NCI-H460 (cell line): Measurements from ENCODE around the gene LCA5L. TPM values are rescaled to one million over a fixed set of nuclear protein-coding genes. Genes with fewer than 3 reads are reported as not detected.
"Not testable (repeated sequence)": the region's sequence is repeated elsewhere in the genome, so short reads cannot be mapped to it uniquely, and the experiment has no call there.

Source experiments
- DNase-seq: peaks from one replicate; pipeline ENCODE4 v3.0.0-alpha.2; 2016; ENCODE audit warnings: low read depth; ENCODE audit errors: extremely low read depth
- total RNA-seq: library from RNA; depleted of rRNA; stranded (reverse); fragments of >200 nt; shearing (Covaris generic); gene quantifications from 2 replicates; pipeline ENCODE4 v1.2.3, GENCODE V29; 2014

The LCA5L gene
- total RNA-seq, 1 experiment from 2014 or later, result 3.0 TPM

GRCh38 chr21:39388811-39389155 lies 56.8 kb downstream of the LCA5L start:
- no peak for DNase-seq

GRCh38 chr21:39388038-39388810 lies 57.4 kb downstream of the LCA5L start:
- DNase-seq, result peak; percentile 67

- peak; percentile 55 for DNase-seq
These were observed 58.0 kb downstream of the LCA5L start for GRCh38 chr21:39387461-39388037.

- no peak for DNase-seq
These were observed 58.7 kb downstream of the LCA5L start for GRCh38 chr21:39386899-39387298.

GRCh38 chr21:39386194-39386593 lies 59.4 kb downstream of the LCA5L start:
- no peak for DNase-seq

- DNase-seq, result peak; percentile 32
These were observed 60.1 kb downstream of the LCA5L start for GRCh38 chr21:39385299-39386145.

- DNase-seq, result no peak
These were observed 60.8 kb downstream of the LCA5L start for GRCh38 chr21:39384674-39385298.

GRCh38 chr21:39382096-39382495 lies 63.5 kb downstream of the LCA5L start:
- not testable (repeated sequence) for DNase-seq

GRCh38 chr21:39381009-39381408 lies 64.6 kb downstream of the LCA5L start:
- DNase-seq, result no peak

GRCh38 chr21:39379986-39380891 lies 65.3 kb downstream of the LCA5L start:
- DNase-seq, result peak; percentile 81

- no peak for DNase-seq
These were observed 68.0 kb downstream of the LCA5L start for GRCh38 chr21:39377444-39378050.

- no peak for DNase-seq
These were observed 70.1 kb downstream of the LCA5L start for GRCh38 chr21:39375446-39375845.

- DNase-seq, result no peak
These were observed 71.5 kb downstream of the LCA5L start for GRCh38 chr21:39374046-39374445.

- no peak for DNase-seq
These were observed 71.9 kb downstream of the LCA5L start for GRCh38 chr21:39373634-39374033.

GRCh38 chr21:39369896-39370288 lies 75.7 kb downstream of the LCA5L start:
- not testable (repeated sequence) for DNase-seq

- DNase-seq, result no peak
These were observed 77.8 kb downstream of the LCA5L start for GRCh38 chr21:39367783-39368182.

- no peak for DNase-seq
These were observed 79.0 kb downstream of the LCA5L start for GRCh38 chr21:39366563-39366962.

- no peak for DNase-seq
These were observed 80.6 kb downstream of the LCA5L start for GRCh38 chr21:39364949-39365348.
